GM23338 (cell line): Measurements from ENCODE around the gene DNAJC9. TPM values are rescaled to one million over a fixed set of nuclear protein-coding genes. Genes with fewer than 3 reads are reported as not detected.

Source experiments
- ATAC-seq: fragments of 200-7000 bp; cut with Tn5 transposase; 3 replicates; pipeline ENCODE4 v1.9.1; 2020
- DNase-seq: peaks from one replicate; pipeline ENCODE4 v3.0.0-alpha.2; 2015; ENCODE audit warnings: low spot score
- H2AFZ ChIP-seq: fragments of 200-600 bp; sonication (generic); 2 replicates; pipeline ENCODE4 v1.8.0; 2016; ENCODE audit warnings: antibody characterized with exemption, mild to moderate bottlenecking, moderate library complexity
- H3F3A ChIP-seq: fragments of 200-600 bp; sonication (generic); replicated peaks from 2 replicates; pipeline ENCODE4 v1.8.0; 2017; ENCODE audit warnings: antibody characterized with exemption, mixed run types, low read depth
- H3K27ac ChIP-seq: fragments of 200-600 bp; sonication (generic); 2 replicates; pipeline ENCODE4 v1.6.1; 2016; ENCODE audit warnings: low read depth
- H3K27me3 ChIP-seq: fragments of 200-600 bp; sonication (generic); 2 replicates; pipeline ENCODE4 v1.8.0; 2016; ENCODE audit warnings: mild to moderate bottlenecking, mixed run types, moderate library complexity; ENCODE audit not compliant: insufficient read depth
- H3K36me3 ChIP-seq: fragments of 200-600 bp; sonication (generic); 2 replicates; pipeline ENCODE4 v1.8.0; 2016; ENCODE audit warnings: mild to moderate bottlenecking; ENCODE audit not compliant: insufficient read depth
- H3K4me1 ChIP-seq: fragments of 200-600 bp; sonication (generic); 2 replicates; pipeline ENCODE4 v1.8.0; 2016; ENCODE audit warnings: mild to moderate bottlenecking, moderate library complexity; ENCODE audit not compliant: insufficient read depth
- H3K4me2 ChIP-seq: fragments of 200-600 bp; sonication (generic); 2 replicates; pipeline ENCODE4 v1.7.1; 2017; ENCODE audit warnings: mixed run types
- H3K4me3 ChIP-seq: fragments of 200-600 bp; sonication (generic); 2 replicates; pipeline ENCODE4 v1.6.1; 2016; ENCODE audit warnings: mixed run types
- H3K79me2 ChIP-seq: fragments of 200-600 bp; sonication (generic); replicated peaks from 2 replicates; pipeline ENCODE4 v1.8.0; 2017; ENCODE audit warnings: mild to moderate bottlenecking; ENCODE audit not compliant: insufficient read depth
- H3K9me2 ChIP-seq: fragments of 200-600 bp; sonication (generic); 2 replicates; pipeline ENCODE4 v1.8.0; 2017; ENCODE audit not compliant: insufficient read depth
- H4K20me1 ChIP-seq: fragments of 200-600 bp; sonication (generic); replicated peaks from 2 replicates; pipeline ENCODE4 v1.8.0; 2017; ENCODE audit warnings: mild to moderate bottlenecking; ENCODE audit not compliant: insufficient read depth
- H3K27ac Mint-ChIP-seq: 2 replicates; pipeline ENCODE4 v1.8.0; 2020; ENCODE audit warnings: inconsistent platforms, mild to moderate bottlenecking, moderate library complexity, mixed read lengths
- H3K27me3 Mint-ChIP-seq: 3 replicates; pipeline ENCODE4 v1.8.0; 2022; ENCODE audit warnings: low read depth, mild to moderate bottlenecking, moderate library complexity, mixed read lengths, inconsistent platforms; ENCODE audit not compliant: insufficient read depth, poor library complexity
- H3K36me3 Mint-ChIP-seq: 3 replicates; pipeline ENCODE4 v1.8.0; 2021; ENCODE audit warnings: low read depth, mild to moderate bottlenecking, inconsistent platforms, moderate library complexity, mixed read lengths
- H3K4me1 Mint-ChIP-seq: 3 replicates; pipeline ENCODE4 v1.8.0; 2020; ENCODE audit warnings: mild to moderate bottlenecking, inconsistent platforms, mixed read lengths
- H3K4me3 Mint-ChIP-seq: 3 replicates; pipeline ENCODE4 v1.8.0; 2021; ENCODE audit warnings: moderate library complexity, mild to moderate bottlenecking, inconsistent platforms, mixed read lengths
- H3K9me3 Mint-ChIP-seq: 3 replicates; pipeline ENCODE4 v1.8.0; 2020; ENCODE audit warnings: moderate library complexity, mild to moderate bottlenecking, inconsistent platforms, mixed read lengths
- CREB1 ChIP-seq: fragments of 250-450 bp; sonication (Bioruptor Pico); IDR thresholded peaks from 2 replicates; pipeline ENCODE4 v1.5.0; 2020; ENCODE audit warnings: low read depth, mild to moderate bottlenecking, moderate library complexity
- CTCF ChIP-seq, 2 experiments: fragments of 200-600 bp in 1 of 2; sonication (generic) in 1 of 2; conservative IDR thresholded peaks; 2 replicates each; pipeline versions ENCODE4 v1.5.1 to v1.6.1; 2016 to 2017; ENCODE audit warnings: antibody characterized with exemption in 2 of 2, low read depth in 2 of 2, mild to moderate bottlenecking in 2 of 2, moderate library complexity in 1 of 2
- EZH2 ChIP-seq: fragments of 200-600 bp; sonication (generic); IDR thresholded peaks from one replicate; pipeline ENCODE4 v1.8.0; 2017; ENCODE audit warnings: antibody characterized with exemption, mild to moderate bottlenecking, low read depth; ENCODE audit not compliant: unreplicated experiment
- EZH2phosphoT487 ChIP-seq: fragments of 200-600 bp; sonication (generic); IDR thresholded peaks from one replicate; pipeline ENCODE4 v1.8.1; 2018; ENCODE audit warnings: antibody characterized with exemption; ENCODE audit not compliant: unreplicated experiment
- JUNB ChIP-seq: IDR thresholded peaks from one replicate; pipeline ENCODE4 v1.6.1; 2016; ENCODE audit warnings: antibody characterized with exemption; ENCODE audit not compliant: unreplicated experiment
- NANOG ChIP-seq: IDR thresholded peaks from 2 replicates; pipeline ENCODE4 v1.6.1; 2016; ENCODE audit warnings: antibody characterized with exemption, borderline replicate concordance
- POLR2AphosphoS5 ChIP-seq: IDR thresholded peaks from 2 replicates; pipeline ENCODE4 v1.6.1; 2016; ENCODE audit warnings: antibody characterized with exemption, low read depth
- STAT1 ChIP-seq: IDR thresholded peaks from one replicate; pipeline ENCODE4 v1.6.1; 2016; ENCODE audit warnings: antibody characterized with exemption; ENCODE audit not compliant: unreplicated experiment
- ZNF114 ChIP-seq: fragments of 250-450 bp; sonication (Bioruptor Pico); IDR thresholded peaks from 2 replicates; pipeline ENCODE4 v1.5.0; 2020; ENCODE audit warnings: mild to moderate bottlenecking, moderate library complexity
- ZNF331 ChIP-seq: fragments of 250-450 bp; sonication (Bioruptor Pico); IDR thresholded peaks from 2 replicates; pipeline ENCODE4 v1.5.0; 2020; ENCODE audit warnings: low read depth, mild to moderate bottlenecking, moderate library complexity
- ZNF462 ChIP-seq: fragments of 250-450 bp; sonication (Bioruptor Pico); IDR thresholded peaks from 2 replicates; pipeline ENCODE4 v1.5.0; 2020; ENCODE audit warnings: mild to moderate bottlenecking, moderate library complexity
- polyA plus RNA-seq: library from polyadenylated mRNA; unstranded; fragments of >200 nt; fragmentation: Nextera tagmentation; extraction: Ambion mirVana; gene quantifications from 2 replicates; pipeline ENCODE4 v1.2.1, GENCODE V29; 2016
- total RNA-seq: library from RNA; depleted of rRNA; stranded (reverse); fragments of >200 nt; shearing (Covaris generic); gene quantifications from 2 replicates; pipeline ENCODE4 v1.2.3, GENCODE V29; 2014
- TF ChIP-seq, protein P1 (sequence below): IDR thresholded peaks from one replicate; pipeline ENCODE4 v1.6.1; 2018; ENCODE audit warnings: antibody characterized with exemption; ENCODE audit not compliant: unreplicated experiment
- TF ChIP-seq, protein P2 (sequence below): IDR thresholded peaks from 2 replicates; pipeline ENCODE4 v1.6.1; 2016; ENCODE audit warnings: antibody characterized with exemption

Gene DNAJC9
- total and polyA plus RNA-seq, 2 experiments from 2014 or later = 31.0 to 33.2 TPM

DNA sequence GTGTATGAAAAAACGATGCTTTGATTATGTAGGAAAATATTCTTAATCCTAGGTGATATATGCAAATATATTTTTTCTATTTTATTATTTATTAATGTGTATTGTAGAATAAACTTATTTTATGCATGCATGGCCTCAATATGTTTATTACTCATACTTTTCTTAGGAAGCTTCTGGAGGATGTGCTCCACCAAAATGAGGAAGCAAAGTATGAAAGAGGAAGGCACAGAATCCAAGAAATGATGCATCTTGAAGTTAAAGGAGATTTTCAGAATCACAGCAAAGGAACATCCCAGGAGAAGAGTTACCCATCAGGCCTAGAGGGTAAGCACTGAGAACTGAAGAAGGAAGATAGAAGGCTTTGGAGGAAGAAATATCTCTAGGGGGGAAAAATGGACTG is 40.4 kb upstream of the DNAJC9 start:
- H3K4me3 Mint-ChIP-seq = no peak overlapping the region
- H3K4me3 ChIP-seq = no peak overlapping the region
- H3K4me1 Mint-ChIP-seq = no peaks in the 10 kb centered on the region
- H3K27me3 ChIP-seq = no peaks in the 10 kb centered on the region
- H2AFZ ChIP-seq = no peak overlapping the region
- TF ChIP-seq ZNF331 (CRISPR knock-in tag) (no peak), JUNB (no peak), EZH2phosphoT487 (no peak), POLR2AphosphoS5 (no peak), CREB1 (CRISPR knock-in tag) (no peak), STAT1 (no peak), ZNF462 (CRISPR knock-in tag) (no peak), ZNF114 (CRISPR knock-in tag) (no peak), CTCF (conservative IDR thresholded peaks at IDR 0.05; ENCODE audit: low read depth in 2 of 2) (no peak), NANOG (no peak), EZH2 (no peak)
- TF ChIP-seq, protein P1, sequence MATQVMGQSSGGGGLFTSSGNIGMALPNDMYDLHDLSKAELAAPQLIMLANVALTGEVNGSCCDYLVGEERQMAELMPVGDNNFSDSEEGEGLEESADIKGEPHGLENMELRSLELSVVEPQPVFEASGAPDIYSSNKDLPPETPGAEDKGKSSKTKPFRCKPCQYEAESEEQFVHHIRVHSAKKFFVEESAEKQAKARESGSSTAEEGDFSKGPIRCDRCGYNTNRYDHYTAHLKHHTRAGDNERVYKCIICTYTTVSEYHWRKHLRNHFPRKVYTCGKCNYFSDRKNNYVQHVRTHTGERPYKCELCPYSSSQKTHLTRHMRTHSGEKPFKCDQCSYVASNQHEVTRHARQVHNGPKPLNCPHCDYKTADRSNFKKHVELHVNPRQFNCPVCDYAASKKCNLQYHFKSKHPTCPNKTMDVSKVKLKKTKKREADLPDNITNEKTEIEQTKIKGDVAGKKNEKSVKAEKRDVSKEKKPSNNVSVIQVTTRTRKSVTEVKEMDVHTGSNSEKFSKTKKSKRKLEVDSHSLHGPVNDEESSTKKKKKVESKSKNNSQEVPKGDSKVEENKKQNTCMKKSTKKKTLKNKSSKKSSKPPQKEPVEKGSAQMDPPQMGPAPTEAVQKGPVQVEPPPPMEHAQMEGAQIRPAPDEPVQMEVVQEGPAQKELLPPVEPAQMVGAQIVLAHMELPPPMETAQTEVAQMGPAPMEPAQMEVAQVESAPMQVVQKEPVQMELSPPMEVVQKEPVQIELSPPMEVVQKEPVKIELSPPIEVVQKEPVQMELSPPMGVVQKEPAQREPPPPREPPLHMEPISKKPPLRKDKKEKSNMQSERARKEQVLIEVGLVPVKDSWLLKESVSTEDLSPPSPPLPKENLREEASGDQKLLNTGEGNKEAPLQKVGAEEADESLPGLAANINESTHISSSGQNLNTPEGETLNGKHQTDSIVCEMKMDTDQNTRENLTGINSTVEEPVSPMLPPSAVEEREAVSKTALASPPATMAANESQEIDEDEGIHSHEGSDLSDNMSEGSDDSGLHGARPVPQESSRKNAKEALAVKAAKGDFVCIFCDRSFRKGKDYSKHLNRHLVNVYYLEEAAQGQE = no peak
- TF ChIP-seq, protein P2, sequence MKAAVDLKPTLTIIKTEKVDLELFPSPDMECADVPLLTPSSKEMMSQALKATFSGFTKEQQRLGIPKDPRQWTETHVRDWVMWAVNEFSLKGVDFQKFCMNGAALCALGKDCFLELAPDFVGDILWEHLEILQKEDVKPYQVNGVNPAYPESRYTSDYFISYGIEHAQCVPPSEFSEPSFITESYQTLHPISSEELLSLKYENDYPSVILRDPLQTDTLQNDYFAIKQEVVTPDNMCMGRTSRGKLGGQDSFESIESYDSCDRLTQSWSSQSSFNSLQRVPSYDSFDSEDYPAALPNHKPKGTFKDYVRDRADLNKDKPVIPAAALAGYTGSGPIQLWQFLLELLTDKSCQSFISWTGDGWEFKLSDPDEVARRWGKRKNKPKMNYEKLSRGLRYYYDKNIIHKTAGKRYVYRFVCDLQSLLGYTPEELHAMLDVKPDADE = no peak
- no peak for ATAC-seq
- no peaks in the 10 kb centered on the region for H3K9me2 ChIP-seq
- peaks cover 2% of the 10 kb centered on the region for H3K27me3 Mint-ChIP-seq
- no peak overlapping the region for H3K27ac ChIP-seq
- no peaks in the 10 kb centered on the region for H3F3A ChIP-seq
- no peaks in the 10 kb centered on the region for H3K79me2 ChIP-seq
- no peaks in the 10 kb centered on the region for H3K4me1 ChIP-seq
- no peak overlapping the region for H3K4me2 ChIP-seq
- DNase-seq = no peak
- H3K36me3 ChIP-seq = no peaks in the 10 kb centered on the region
- no peak overlapping the region for H3K27ac Mint-ChIP-seq
- H4K20me1 ChIP-seq = no peaks in the 10 kb centered on the region
- H3K36me3 Mint-ChIP-seq = no peaks in the 10 kb centered on the region
- H3K9me3 Mint-ChIP-seq = peaks cover 20% of the 10 kb centered on the region
